Panc1 (cell line): ENCODE data around the gene PMF1. TPM values are rescaled to one million over a fixed set of nuclear protein-coding genes. Genes with fewer than 3 reads are reported as not detected.

Experiments
- ATAC-seq: fragments of 200-7000 bp; cut with Tn5 transposase; 2 replicates; pipeline ENCODE4 v1.9.1; 2020; ENCODE audit warnings: mild to moderate bottlenecking, moderate library complexity
- BruUV-seq: library from RNA; stranded (reverse); fragments of 400-500 nt; replicated peaks from 2 replicates; lab custom pipeline; 2021; lab: Mats Ljungman, UMichigan
- CTCF ChIA-PET: fragments of 300-600 bp; sonication (Branson Sonifier 250); formaldehyde crosslinking; loops from one replicate; lab custom pipeline; 2022; ENCODE audit warnings: antibody characterized with exemption; lab: Charles Lee
- POLR2A ChIA-PET: fragments of 300-600 bp; sonication (Branson Sonifier 250); formaldehyde crosslinking; loops from one replicate; lab custom pipeline; 2022; ENCODE audit warnings: antibody characterized with exemption; lab: Charles Lee
- DNase-seq: peaks from one replicate; pipeline ENCODE4 v3.0.0-alpha.2; 2010; ENCODE audit warnings: low read depth, low spot score
- H3K27ac ChIP-seq: 2 replicates; pipeline ENCODE4 v1.5.1; 2011; ENCODE audit warnings: mild to moderate bottlenecking, low read length, inconsistent platforms
- H3K27me3 ChIP-seq: fragments of 200-500 bp; sonication (Bioruptor generic); 2 replicates; pipeline ENCODE4 v1.6.0; 2014; ENCODE audit warnings: low read length, inconsistent platforms; ENCODE audit not compliant: control insufficient read depth, insufficient read depth
- H3K36me3 ChIP-seq: fragments of 200-500 bp; sonication (Bioruptor generic); 2 replicates; pipeline ENCODE4 v1.5.1; 2014; ENCODE audit warnings: inconsistent platforms, mild to moderate bottlenecking, low read length, moderate library complexity; ENCODE audit not compliant: control insufficient read depth, insufficient read depth
- H3K4me1 ChIP-seq: 2 replicates; pipeline ENCODE4 v1.5.1; 2011; ENCODE audit warnings: inconsistent platforms, mild to moderate bottlenecking, low read length, moderate library complexity; ENCODE audit not compliant: control insufficient read depth, insufficient read depth
- H3K4me3 ChIP-seq, 2 experiments: 2 replicates each; pipeline ENCODE4 v1.5.1; 2011 to 2012; ENCODE audit warnings: low read depth in 2 of 2, low read length in 2 of 2, mild to moderate bottlenecking in 2 of 2, inconsistent platforms in 1 of 2, moderate library complexity in 1 of 2
- H3K9me3 ChIP-seq: fragments of 200-500 bp; sonication (Bioruptor generic); 2 replicates; pipeline ENCODE4 v1.5.1; 2014; ENCODE audit warnings: low read depth, mild to moderate bottlenecking, inconsistent platforms, low read length, moderate library complexity; ENCODE audit not compliant: control insufficient read depth, insufficient read depth
- POLR2AphosphoS5 ChIP-seq: IDR thresholded peaks from 2 replicates; pipeline ENCODE4 v1.6.1; 2012; ENCODE audit warnings: mild to moderate bottlenecking, low read depth, low read length, moderate library complexity
- SIN3A ChIP-seq: IDR thresholded peaks from 2 replicates; pipeline ENCODE4 v1.6.1; 2012; ENCODE audit warnings: low read depth, mild to moderate bottlenecking, low read length, moderate library complexity, borderline replicate concordance; ENCODE audit not compliant: insufficient read depth
- TCF7L2 ChIP-seq: IDR thresholded peaks from 2 replicates; pipeline ENCODE4 v1.6.1; 2011; ENCODE audit warnings: mild to moderate bottlenecking, low read depth, low read length, inconsistent platforms
- in situ Hi-C: cut with HindIII; loops from 2 replicates; pipeline ENCODE4 v1.10.0; 2016; ENCODE audit warnings: low sequenced_read_pairs, low pct_unique_long_range_greater_than_20kb
- intact Hi-C: fragments of 100-400 bp; cut with micrococcal nuclease; formaldehyde crosslinking; loops from one replicate; pipeline ENCODE4 v1.10.0; 2022; ENCODE audit not compliant: unreplicated experiment
- total RNA-seq: library from RNA; stranded (reverse); gene quantifications from one replicate; pipeline ENCODE4 v1.2.1, GENCODE V29; 2021; ENCODE audit not compliant: unreplicated experiment
- TF ChIP-seq, protein P1 (sequence below): fragments of 450-650 bp; IDR thresholded peaks from 2 replicates; pipeline ENCODE4 v1.5.1; 2017; ENCODE audit warnings: mild to moderate bottlenecking
- TF ChIP-seq, protein P2 (sequence below), 2 experiments: IDR thresholded peaks; 2 replicates each; pipeline ENCODE4 v1.6.1; 2011 to 2012; ENCODE audit warnings: low read depth in 2 of 2, control low read depth in 1 of 2, low read length in 1 of 2, mild to moderate bottlenecking in 1 of 2, moderate library complexity in 1 of 2; ENCODE audit not compliant: insufficient read depth in 1 of 2

PMF1 gene
- total RNA-seq, 1 experiment from 2014 or later: 57.5 TPM

DNA sequence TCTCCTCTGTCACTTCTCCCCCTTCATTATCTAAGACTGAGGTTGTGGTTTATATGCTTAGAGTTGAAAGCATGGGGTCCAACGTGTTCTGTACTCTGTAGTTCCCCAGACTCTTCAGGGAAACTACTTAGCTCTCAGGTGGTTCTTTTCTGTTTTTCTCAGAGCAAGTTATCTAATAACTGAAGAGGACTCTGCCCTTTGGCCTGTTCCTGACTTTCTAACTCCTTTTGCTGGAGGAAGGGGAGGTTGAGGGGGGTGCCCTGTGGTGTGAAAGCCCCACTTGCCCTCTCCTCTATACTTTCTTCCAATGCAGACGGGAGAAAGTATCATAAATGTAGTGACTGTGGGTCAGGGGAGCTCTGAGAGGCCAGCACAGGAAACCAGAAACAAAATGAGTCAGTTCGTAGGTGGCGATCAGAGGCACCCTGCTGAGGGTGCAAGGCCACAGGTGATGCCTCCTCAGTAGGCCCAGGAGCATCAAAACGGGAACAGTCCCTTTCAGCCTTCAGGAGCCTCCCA, 13.9 kb upstream of the PMF1 start:
- in situ Hi-C loops (no loop called here), intact Hi-C loops (no loop called here)
- Histone ChIP-seq H3K9me3 (no peaks in the 10 kb centered on the region), H3K36me3 (peaks cover 4% of the 10 kb centered on the region), H3K27ac (no peak overlapping the region), H3K27me3 (no peaks in the 10 kb centered on the region), H3K4me3 (no peak overlapping the region), H3K4me1 (peaks cover 10% of the 10 kb centered on the region; the same call in 1 of the 2 replicates)
- DNase-seq (no peak), ATAC-seq (no peak)
- TF ChIP-seq TCF7L2: no peak
- no TSS peak for BruUV-seq
- POLR2A ChIA-PET: no interaction called here
- CTCF ChIA-PET: no interaction called here

DNA sequence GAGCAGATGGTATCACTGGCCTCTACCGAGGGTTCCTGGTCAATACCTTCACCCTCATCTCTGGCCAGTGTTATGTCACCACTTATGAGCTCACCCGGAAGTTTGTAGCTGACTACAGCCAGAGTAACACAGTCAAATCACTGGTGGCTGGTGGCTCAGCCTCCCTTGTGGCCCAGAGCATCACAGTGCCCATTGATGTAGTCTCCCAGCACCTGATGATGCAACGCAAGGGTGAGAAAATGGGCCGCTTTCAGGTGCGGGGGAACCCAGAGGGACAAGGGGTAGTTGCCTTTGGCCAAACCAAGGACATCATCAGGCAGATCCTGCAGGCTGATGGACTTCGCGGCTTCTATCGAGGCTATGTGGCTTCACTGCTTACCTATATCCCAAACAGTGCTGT, 12.8 kb upstream of the PMF1 start:
- Histone ChIP-seq H3K36me3 (peaks cover 4% of the 10 kb centered on the region), H3K27ac (no peak overlapping the region), H3K27me3 (no peaks in the 10 kb centered on the region), H3K4me1 (peaks cover 6% of the 10 kb centered on the region; the same call in 1 of the 2 replicates), H3K4me3 (no peak overlapping the region), H3K9me3 (no peaks in the 10 kb centered on the region)
- TF ChIP-seq SIN3A (no peak), TCF7L2 (no peak), POLR2AphosphoS5 (no peak)
- TF ChIP-seq, protein P1, sequence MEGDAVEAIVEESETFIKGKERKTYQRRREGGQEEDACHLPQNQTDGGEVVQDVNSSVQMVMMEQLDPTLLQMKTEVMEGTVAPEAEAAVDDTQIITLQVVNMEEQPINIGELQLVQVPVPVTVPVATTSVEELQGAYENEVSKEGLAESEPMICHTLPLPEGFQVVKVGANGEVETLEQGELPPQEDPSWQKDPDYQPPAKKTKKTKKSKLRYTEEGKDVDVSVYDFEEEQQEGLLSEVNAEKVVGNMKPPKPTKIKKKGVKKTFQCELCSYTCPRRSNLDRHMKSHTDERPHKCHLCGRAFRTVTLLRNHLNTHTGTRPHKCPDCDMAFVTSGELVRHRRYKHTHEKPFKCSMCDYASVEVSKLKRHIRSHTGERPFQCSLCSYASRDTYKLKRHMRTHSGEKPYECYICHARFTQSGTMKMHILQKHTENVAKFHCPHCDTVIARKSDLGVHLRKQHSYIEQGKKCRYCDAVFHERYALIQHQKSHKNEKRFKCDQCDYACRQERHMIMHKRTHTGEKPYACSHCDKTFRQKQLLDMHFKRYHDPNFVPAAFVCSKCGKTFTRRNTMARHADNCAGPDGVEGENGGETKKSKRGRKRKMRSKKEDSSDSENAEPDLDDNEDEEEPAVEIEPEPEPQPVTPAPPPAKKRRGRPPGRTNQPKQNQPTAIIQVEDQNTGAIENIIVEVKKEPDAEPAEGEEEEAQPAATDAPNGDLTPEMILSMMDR: no peak
- TF ChIP-seq, protein P2, sequence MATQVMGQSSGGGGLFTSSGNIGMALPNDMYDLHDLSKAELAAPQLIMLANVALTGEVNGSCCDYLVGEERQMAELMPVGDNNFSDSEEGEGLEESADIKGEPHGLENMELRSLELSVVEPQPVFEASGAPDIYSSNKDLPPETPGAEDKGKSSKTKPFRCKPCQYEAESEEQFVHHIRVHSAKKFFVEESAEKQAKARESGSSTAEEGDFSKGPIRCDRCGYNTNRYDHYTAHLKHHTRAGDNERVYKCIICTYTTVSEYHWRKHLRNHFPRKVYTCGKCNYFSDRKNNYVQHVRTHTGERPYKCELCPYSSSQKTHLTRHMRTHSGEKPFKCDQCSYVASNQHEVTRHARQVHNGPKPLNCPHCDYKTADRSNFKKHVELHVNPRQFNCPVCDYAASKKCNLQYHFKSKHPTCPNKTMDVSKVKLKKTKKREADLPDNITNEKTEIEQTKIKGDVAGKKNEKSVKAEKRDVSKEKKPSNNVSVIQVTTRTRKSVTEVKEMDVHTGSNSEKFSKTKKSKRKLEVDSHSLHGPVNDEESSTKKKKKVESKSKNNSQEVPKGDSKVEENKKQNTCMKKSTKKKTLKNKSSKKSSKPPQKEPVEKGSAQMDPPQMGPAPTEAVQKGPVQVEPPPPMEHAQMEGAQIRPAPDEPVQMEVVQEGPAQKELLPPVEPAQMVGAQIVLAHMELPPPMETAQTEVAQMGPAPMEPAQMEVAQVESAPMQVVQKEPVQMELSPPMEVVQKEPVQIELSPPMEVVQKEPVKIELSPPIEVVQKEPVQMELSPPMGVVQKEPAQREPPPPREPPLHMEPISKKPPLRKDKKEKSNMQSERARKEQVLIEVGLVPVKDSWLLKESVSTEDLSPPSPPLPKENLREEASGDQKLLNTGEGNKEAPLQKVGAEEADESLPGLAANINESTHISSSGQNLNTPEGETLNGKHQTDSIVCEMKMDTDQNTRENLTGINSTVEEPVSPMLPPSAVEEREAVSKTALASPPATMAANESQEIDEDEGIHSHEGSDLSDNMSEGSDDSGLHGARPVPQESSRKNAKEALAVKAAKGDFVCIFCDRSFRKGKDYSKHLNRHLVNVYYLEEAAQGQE (IDR thresholded peaks at IDR 0.05; ENCODE audit: insufficient read depth in 1 of 2, low read depth in 2 of 2, low read length in 1 of 2): no peak
- intact Hi-C loops: no loop called here
- BruUV-seq: no TSS peak
- CTCF ChIA-PET: no interaction called here
- no peak for DNase-seq
- no peak for ATAC-seq
- in situ Hi-C loops: no loop called here
- POLR2A ChIA-PET: no interaction called here

DNA sequence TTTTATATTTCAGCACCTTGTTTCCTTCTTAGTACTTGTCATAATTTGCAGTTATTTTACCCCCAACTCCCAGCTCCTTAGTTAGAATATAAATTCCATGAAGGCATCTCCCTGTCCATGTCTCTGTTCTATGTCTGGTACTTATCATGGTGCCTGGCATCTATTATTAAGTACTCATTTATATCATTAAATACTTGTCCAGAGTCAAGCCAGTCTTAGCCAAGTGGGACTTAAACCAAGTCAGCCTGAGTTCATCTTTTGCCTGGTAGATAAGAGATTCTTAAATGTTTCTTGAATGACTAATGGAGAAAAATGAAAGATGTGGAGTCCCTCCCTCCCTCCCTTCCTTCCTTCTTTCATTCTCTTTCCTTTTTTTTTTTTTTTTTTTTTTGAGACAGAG, 9.5 kb upstream of the PMF1 start:
- in situ Hi-C loops (no loop called here), intact Hi-C loops (no loop called here)
- DNase-seq (no peak), ATAC-seq (no peak)
- ChIA-PET POLR2A (no interaction called here), CTCF (no interaction called here)
- BruUV-seq: no TSS peak
- Histone ChIP-seq H3K36me3 (peaks cover 4% of the 10 kb centered on the region), H3K27ac (no peak overlapping the region), H3K27me3 (no peaks in the 10 kb centered on the region), H3K4me1 (no peaks in the 10 kb centered on the region), H3K4me3 (no peak overlapping the region), H3K9me3 (no peaks in the 10 kb centered on the region)
- no peak for TF ChIP-seq POLR2AphosphoS5
- TF ChIP-seq, protein P1: no peak
- TF ChIP-seq, protein P2 (IDR thresholded peaks at IDR 0.05; ENCODE audit: insufficient read depth in 1 of 2, low read depth in 2 of 2, low read length in 1 of 2): no peak
- TF ChIP-seq SIN3A: no peak
- TF ChIP-seq TCF7L2: no peak
